Ascending aorta (tissue), 2 donors: ENCODE results near the gene ZFP2. TPM values are rescaled to one million over a fixed set of nuclear protein-coding genes. Genes with fewer than 3 reads are reported as not detected.

Source experiments
- DNase-seq, 2 donors: peaks; one replicate each; pipeline ENCODE4 v3.0.0-alpha.2; 2019; ENCODE audit warnings: low spot score in 2 of 2
- H3K27ac ChIP-seq, 2 donors: fragments of 200-600 bp; sonication (generic); one replicate each; pipeline ENCODE4 v1.5.1; 2016 to 2017; ENCODE audit warnings: mild to moderate bottlenecking in 1 of 2
- H3K27me3 ChIP-seq: fragments of 200-600 bp; sonication (generic); one replicate; pipeline ENCODE4 v1.5.1; 2017
- H3K36me3 ChIP-seq, 2 donors: fragments of 200-600 bp; sonication (generic); one replicate each; pipeline ENCODE4 v1.5.1; 2016
- H3K4me1 ChIP-seq, 2 donors: fragments of 200-600 bp; sonication (generic); one replicate each; pipeline ENCODE4 v1.5.1; 2016 to 2017; ENCODE audit warnings: mild to moderate bottlenecking in 1 of 2
- H3K4me3 ChIP-seq, 2 donors: fragments of 200-600 bp; sonication (generic); one replicate each; pipeline ENCODE4 v1.5.1; 2016 to 2017; ENCODE audit warnings: mild to moderate bottlenecking in 1 of 2
- H3K9me3 ChIP-seq, 2 donors: fragments of 200-600 bp; sonication (generic); one replicate each; pipeline ENCODE4 v1.5.1; 2016
- intact Hi-C: fragments of 100-400 bp; cut with DNase I; formaldehyde crosslinking; loops from one replicate; pipeline ENCODE4 v1.15.1; 2023
- total RNA-seq: library from RNA; depleted of rRNA; stranded (reverse); fragments of >200 nt; gene quantifications from one replicate; pipeline ENCODE4 v1.1.0, GENCODE V29; 2016
- TF ChIP-seq, protein P1 (sequence below), 3 experiments: fragments of 200-600 bp in 2 of 3; fragments of 450-650 bp in 1 of 3; sonication (generic) in 2 of 3; IDR thresholded peaks; one replicate each; pipeline ENCODE4 v1.5.1; 2016 to 2019; ENCODE audit warnings: antibody characterized with exemption in 3 of 3, mild to moderate bottlenecking in 1 of 3, moderate library complexity in 1 of 3

Gene ZFP2
- total RNA-seq, 1 donor from 2014 or later: 0.75 TPM

DNA sequence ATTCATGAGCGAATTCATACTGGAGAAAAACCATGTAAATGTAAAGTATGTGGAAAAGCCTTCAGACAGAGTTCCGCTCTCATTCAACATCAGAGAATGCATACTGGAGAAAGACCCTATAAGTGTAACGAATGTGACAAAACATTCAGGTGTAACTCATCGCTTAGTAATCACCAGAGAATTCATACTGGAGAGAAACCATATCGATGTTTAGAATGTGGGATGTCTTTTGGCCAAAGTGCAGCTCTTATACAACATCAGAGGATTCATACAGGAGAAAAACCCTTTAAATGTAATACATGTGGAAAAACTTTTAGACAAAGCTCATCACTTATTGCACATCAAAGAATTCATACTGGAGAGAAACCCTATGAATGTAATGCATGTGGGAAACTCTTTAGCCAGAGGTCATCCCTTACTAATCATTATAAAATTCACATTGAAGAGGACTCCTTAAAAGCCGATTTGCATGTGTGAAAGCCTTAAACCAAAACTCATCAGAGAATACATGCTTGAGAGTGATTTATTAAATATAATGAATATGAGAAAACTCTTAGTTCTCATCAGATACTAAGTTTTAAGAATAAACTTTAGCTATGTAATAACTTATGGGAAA is 11.8 kb upstream of the ZFP2 start:
- Histone ChIP-seq H3K9me3 (peaks cover 94 to 100% of the 10 kb centered on the region in 2 donors), H3K36me3 (peaks cover 62 to 97% of the 10 kb centered on the region in 2 donors), H3K27me3 (no peaks in the 10 kb centered on the region), H3K4me1 (no peaks in the 10 kb centered on the region), H3K27ac (no peak overlapping the region), H3K4me3 (no peak overlapping the region)
- DNase-seq: no peak
- TF ChIP-seq, protein P1, sequence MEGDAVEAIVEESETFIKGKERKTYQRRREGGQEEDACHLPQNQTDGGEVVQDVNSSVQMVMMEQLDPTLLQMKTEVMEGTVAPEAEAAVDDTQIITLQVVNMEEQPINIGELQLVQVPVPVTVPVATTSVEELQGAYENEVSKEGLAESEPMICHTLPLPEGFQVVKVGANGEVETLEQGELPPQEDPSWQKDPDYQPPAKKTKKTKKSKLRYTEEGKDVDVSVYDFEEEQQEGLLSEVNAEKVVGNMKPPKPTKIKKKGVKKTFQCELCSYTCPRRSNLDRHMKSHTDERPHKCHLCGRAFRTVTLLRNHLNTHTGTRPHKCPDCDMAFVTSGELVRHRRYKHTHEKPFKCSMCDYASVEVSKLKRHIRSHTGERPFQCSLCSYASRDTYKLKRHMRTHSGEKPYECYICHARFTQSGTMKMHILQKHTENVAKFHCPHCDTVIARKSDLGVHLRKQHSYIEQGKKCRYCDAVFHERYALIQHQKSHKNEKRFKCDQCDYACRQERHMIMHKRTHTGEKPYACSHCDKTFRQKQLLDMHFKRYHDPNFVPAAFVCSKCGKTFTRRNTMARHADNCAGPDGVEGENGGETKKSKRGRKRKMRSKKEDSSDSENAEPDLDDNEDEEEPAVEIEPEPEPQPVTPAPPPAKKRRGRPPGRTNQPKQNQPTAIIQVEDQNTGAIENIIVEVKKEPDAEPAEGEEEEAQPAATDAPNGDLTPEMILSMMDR (IDR thresholded peaks at IDR 0.05): no peak
- intact Hi-C loops: no loop called here

DNA sequence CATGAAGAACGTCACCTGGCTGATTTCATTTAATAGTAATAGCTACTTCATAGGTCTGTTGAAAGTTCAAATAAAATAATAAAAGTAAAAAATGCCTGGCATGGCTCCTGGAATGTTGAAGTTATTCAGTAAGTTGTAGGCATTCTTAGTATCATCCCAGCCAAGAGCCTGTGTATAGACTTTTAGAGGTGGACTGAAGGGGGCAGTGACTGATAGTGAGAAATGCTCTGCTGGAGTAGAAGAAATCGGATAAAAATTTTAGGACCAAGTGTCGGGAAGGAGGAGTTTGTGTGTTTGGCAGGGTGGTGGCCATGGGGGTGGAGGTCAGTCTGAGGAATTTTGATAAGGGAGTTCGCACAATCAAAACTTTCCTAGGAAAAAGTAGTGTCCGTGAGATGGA is 3.6 kb downstream of the ZFP2 start:
- Histone ChIP-seq H3K4me3 (no peak overlapping the region), H3K4me1 (no peaks in the 10 kb centered on the region), H3K36me3 (peaks cover 8% of the 10 kb centered on the region in 2 donors), H3K9me3 (peaks cover 5 to 29% of the 10 kb centered on the region in 2 donors), H3K27me3 (no peaks in the 10 kb centered on the region), H3K27ac (no peak overlapping the region)
- DNase-seq: no peak
- TF ChIP-seq, protein P1 (IDR thresholded peaks at IDR 0.05): no peak
- intact Hi-C loops: no loop called here

DNA sequence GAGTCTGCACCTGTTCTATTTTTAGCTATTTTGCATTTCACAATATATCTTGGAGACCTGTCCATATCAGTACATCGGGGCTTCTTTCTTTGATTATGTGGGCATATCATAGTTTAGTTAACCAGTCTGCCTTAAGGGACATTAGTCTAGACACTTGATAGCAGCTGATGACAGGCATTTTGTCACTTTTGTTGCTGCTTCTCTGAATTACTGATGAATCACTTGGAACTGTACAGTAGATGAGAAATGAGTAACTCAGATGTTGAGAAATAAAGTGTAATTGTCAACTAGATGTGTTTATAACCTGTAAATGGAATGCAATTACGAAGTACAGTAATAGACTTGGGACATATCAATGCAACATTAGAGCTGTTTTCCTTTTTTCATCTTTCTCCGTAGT is 7.1 kb downstream of the ZFP2 start:
- Histone ChIP-seq H3K4me3 (no peak overlapping the region), H3K27ac (no peak overlapping the region), H3K9me3 (peaks cover 6 to 46% of the 10 kb centered on the region in 2 donors), H3K36me3 (peaks cover 8 to 20% of the 10 kb centered on the region in 2 donors), H3K27me3 (no peaks in the 10 kb centered on the region), H3K4me1 (no peaks in the 10 kb centered on the region)
- intact Hi-C loops: no loop called here
- TF ChIP-seq, protein P1 (IDR thresholded peaks at IDR 0.05): no peak
- no peak for DNase-seq

DNA sequence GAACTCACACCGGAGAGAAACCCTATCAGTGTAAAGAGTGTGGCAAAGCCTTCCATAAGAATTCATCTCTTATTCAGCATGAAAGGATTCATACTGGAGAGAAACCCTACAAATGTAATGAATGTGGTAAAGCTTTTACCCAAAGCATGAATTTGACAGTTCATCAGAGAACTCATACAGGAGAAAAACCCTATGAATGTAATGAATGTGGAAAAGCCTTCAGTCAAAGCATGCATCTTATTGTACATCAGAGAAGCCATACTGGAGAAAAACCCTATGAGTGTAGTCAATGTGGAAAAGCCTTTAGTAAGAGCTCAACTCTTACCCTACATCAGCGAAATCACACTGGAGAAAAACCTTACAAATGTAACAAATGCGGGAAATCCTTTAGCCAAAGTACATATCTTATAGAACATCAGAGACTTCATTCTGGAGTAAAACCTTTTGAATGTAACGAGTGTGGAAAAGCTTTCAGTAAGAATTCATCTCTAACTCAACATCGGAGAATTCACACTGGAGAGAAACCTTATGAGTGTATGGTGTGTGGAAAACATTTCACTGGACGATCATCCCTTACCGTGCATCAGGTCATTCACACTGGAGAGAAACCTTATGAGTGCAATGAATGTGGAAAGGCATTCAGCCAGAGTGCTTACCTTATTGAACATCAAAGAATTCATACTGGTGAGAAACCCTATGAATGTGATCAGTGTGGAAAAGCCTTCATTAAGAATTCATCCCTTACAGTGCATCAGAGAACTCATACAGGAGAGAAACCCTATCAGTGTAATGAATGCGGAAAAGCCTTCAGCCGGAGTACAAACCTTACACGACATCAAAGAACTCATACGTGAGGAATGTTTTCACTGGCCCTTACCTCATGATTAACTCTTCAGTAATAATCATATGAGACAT is 36.4 kb downstream of the ZFP2 start:
- no peaks in the 10 kb centered on the region for H3K4me1 ChIP-seq
- peaks cover 98 to 100% of the 10 kb centered on the region in 2 donors for H3K9me3 ChIP-seq
- TF ChIP-seq, protein P1 (IDR thresholded peaks at IDR 0.05): no peak
- no peak for DNase-seq
- intact Hi-C loops: no loop called here
- H3K27me3 ChIP-seq: no peaks in the 10 kb centered on the region
- no peak overlapping the region for H3K27ac ChIP-seq
- no peak overlapping the region for H3K4me3 ChIP-seq
- peaks cover 28 to 64% of the 10 kb centered on the region in 2 donors for H3K36me3 ChIP-seq

DNA sequence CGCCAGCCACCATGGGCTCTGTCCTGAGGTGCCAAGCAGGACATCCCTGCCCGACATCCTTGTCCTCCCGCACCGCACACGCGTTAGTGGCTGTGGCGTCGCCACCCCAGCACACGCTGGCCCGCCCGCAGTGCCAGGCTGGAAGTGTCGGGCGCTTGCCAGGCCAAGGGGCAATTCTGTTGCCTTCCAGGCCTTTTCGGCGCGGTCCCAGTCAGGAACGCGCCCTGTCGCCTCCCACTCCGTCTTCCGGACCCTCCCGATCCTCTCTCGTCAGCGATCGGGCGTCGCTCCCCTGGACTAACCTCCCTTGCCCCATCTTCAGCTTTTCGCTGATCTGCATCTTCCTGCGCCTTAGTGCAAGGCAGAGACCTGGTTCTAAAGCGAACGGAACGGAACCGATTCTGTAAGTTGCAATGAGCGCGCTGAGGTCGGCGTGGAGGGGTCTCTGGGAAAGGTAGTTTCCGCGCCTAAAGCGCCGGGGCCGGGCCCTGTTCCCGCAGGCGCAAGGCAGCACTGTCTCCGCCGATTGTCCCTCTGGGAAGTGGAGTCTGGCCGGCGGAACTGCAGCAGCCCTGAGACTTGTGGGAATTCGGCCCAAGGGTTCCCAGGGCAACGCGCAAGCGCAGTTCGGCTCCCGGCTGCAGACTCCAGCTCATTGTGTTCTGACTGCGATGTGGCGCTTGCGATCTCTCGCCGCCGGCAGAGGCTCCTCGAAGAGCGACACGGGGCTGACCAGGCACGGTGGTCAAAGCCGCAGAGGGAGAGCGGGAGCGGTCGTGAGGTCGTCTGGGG is 45.1 kb downstream of the ZFP2 start, which contains the start of gene ZNF454:
Gene ZNF454 (plus strand): TSS at position 630 of the 792 bp plus-strand sequence. CDS start 1,594 bp downstream, outside the sequence.
- H3K27me3 ChIP-seq: no peaks in the 10 kb centered on the region
- H3K9me3 ChIP-seq: peaks cover 36 to 52% of the 10 kb centered on the region in 2 donors
- peaks cover 0 to 2% of the 10 kb centered on the region in 2 donors for H3K36me3 ChIP-seq
- H3K27ac ChIP-seq: peak within 1 kb of the TSS; percentile 73 to 84
- TF ChIP-seq, protein P1 (IDR thresholded peaks at IDR 0.05): no peak
- intact Hi-C loops: loop anchor here (2.0 to 10.0 kb wide), 3 partner anchors 83 to 124 kb away; partner anchors contain the start of genes ZNF354B and ZNF354C
- H3K4me3 ChIP-seq: peak within 1 kb of the TSS; percentile 62 to 74
- H3K4me1 ChIP-seq: peaks cover 0 to 4% of the 10 kb centered on the region in 2 donors
- DNase-seq: peak; percentile 35 to 91
